ENCODE measurements around the gene DCP2.

DNA sequence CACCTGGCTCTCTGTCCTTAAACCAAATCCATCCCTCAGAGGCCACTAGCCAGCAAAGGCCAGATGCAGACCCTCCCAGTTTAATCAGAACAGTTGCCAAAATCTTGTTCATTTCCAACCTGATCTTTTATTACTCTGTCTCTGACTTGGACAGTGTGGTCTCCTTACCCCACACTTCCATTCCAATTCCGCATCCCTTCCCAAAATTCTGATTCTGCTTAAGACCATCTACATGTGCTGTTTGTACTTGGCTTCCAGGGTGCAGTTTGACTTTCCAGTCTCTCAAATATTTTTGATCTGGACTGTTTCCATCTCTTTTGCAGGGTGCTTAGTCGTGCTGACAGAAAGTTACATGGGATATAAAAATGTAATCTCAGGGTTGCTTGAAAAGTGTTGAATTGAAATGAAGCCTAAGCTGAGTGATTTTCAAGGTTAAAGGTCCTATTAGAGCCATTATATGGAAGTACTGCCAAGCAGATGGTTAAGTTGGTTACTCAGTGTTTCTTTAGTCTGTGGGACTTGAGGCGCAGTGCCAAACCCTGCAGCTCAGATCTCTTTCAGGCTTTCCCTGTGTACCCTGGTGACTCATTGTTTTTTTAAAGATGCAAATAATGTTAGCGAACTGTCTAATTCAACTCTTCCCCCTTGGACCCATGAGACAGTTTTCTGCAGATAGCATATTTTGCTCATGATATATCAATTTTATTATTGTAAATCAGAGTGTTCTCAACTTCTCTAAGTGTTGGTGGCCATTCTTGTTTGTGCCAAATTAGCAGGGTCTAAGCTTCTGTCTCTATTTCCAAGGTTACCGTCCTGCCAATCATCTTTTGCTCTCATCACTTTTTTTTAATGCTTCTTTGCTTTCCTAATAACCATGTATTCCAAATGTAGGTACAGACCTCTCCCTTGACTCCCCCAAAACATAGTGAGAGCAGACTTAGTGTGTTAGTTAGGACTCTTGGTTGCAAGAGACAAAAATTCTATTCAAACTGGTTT lies 18.2 kb upstream of the DCP2 start:
- TF ChIP-seq EZH2phosphoT487 (IDR thresholded peaks at IDR 0.05; ENCODE audit: insufficient read depth, low read depth): no peak
- TF ChIP-seq EZH2 (IDR thresholded peaks at IDR 0.05; ENCODE audit: insufficient read depth, poor library complexity, severe bottlenecking): no peak
